ENCODE results near the gene TAL1. TPM values are rescaled to one million over a fixed set of nuclear protein-coding genes. Genes with fewer than 3 reads are reported as not detected.

Gene TAL1
- total and polyA plus RNA-seq, 2 donors (not counting 3 experiments of a cell fraction or from before 2014, with no cell fraction given): 36.7 to 52.4 TPM

- peaks cover 19% of the 10 kb centered on the region for H3K4me1 ChIP-seq (ENCODE audit: control insufficient read depth, extremely low read depth, insufficient read depth, low read length)
- ChIA-PET POLR2A (interaction anchor here (0.6 to 1.7 kb wide), 2 partner anchors 45 to 93 kb away, joined by 5 to 8 read pairs; no protein-coding TSS in a partner anchor), CTCF (interaction anchor here (0.9 to 8.1 kb wide), 9 partner anchors 9 to 542 kb away, joined by 3 to 223 read pairs (median 4); partner anchors contain the start of gene FOXD2)
- no peak overlapping the region for H3K27ac ChIP-seq (ENCODE audit: insufficient read depth, low read depth, low read length)
- no peaks in the 10 kb centered on the region for H4K20me1 ChIP-seq (replicated peaks; ENCODE audit: control insufficient read depth, extremely low read depth, insufficient read depth, low read length)
- no peak overlapping the region for H3K4me2 ChIP-seq (ENCODE audit: insufficient read depth, low read length)
- no peaks in the 10 kb centered on the region for H3K9me1 ChIP-seq (replicated peaks; ENCODE audit: control insufficient read depth, extremely low read depth, insufficient read depth, low read length)
- no peaks in the 10 kb centered on the region for H3K36me3 ChIP-seq (ENCODE audit: control insufficient read depth in 2 of 2, extremely low read depth in 1 of 2, insufficient read depth in 2 of 2, low read length in 2 of 2)
- H3K9me3 ChIP-seq (replicated peaks; ENCODE audit: control insufficient read depth, insufficient read depth, low read length): no peaks in the 10 kb centered on the region
- H3K4me3 ChIP-seq (replicated peaks in 1 of 3; ENCODE audit: insufficient read depth in 1 of 3, low read depth in 1 of 3, low read length in 3 of 3): no peak overlapping the region
- DNase-seq (ENCODE audit: low read depth, low spot score) (no peak), FAIRE-seq (no peak)
- BruUV-seq (replicated peaks): no TSS peak
- H3K9ac ChIP-seq (replicated peaks; ENCODE audit: extremely low read depth, insufficient read depth, low read length): no peak overlapping the region
- H3K27me3 ChIP-seq (ENCODE audit: control insufficient read depth in 2 of 2, insufficient read depth in 2 of 2, low read length in 2 of 2): no peaks in the 10 kb centered on the region
- H2AFZ ChIP-seq (ENCODE audit: low read depth, low read length): no peak overlapping the region
- dilution Hi-C loops (cut with MboI; ENCODE audit: extremely low pct_ligation_motif_present, low sequenced_read_pairs): no loop called here
- TF ChIP-seq MYC (IDR thresholded peaks at IDR 0.05; ENCODE audit: low read depth, low read length): no peak
- TF ChIP-seq POLR2A (IDR thresholded peaks at IDR 0.05; ENCODE audit: low read depth, low read length): no peak
- no peak for TF ChIP-seq EZH2 (IDR thresholded peaks at IDR 0.05; ENCODE audit: borderline replicate concordance, low read depth, low read length, severe bottlenecking)
- no peak for TF ChIP-seq POLR2AphosphoS5 (IDR thresholded peaks at IDR 0.05; ENCODE audit: insufficient read depth, low read depth, low read length)
- TF ChIP-seq MAX (IDR thresholded peaks at IDR 0.05; ENCODE audit: insufficient read depth, insufficient read length): no peak
- TF ChIP-seq CTCF (IDR thresholded peaks at IDR 0.05; ENCODE audit: extremely low read depth in 1 of 2, insufficient read depth in 1 of 2, low read depth in 1 of 2, low read length in 2 of 2): no peak
- intact Hi-C loops (cut with micrococcal nuclease): no loop called here
- no peaks in the 10 kb centered on the region for H3K79me2 ChIP-seq (ENCODE audit: control insufficient read depth, insufficient read depth, low read length)
Observed at GRCh38 chr1:47184090-47184821, 47.8 kb downstream of the TAL1 start.
